Neural crest cell (in vitro differentiated cells): Measurements from ENCODE around the gene WNT5A. TPM values are rescaled to one million over a fixed set of nuclear protein-coding genes. Genes with fewer than 3 reads are reported as not detected.
A peak's percentile ranks its signal among the peaks of the same experiment; 100 is the strongest.
"Not testable (repeated sequence)": the region's sequence is repeated elsewhere in the genome, so short reads cannot be mapped to it uniquely, and the experiment has no call there.

ENCODE experiments used
- DNase-seq: peaks from one replicate; pipeline ENCODE4 v3.0.0; 2021; ENCODE audit warnings: low read depth, mixed read lengths, low spot score
- H3K27ac Mint-ChIP-seq: one replicate; pipeline ENCODE4 v1.8.0; 2021; ENCODE audit warnings: mild to moderate bottlenecking, mixed read lengths; ENCODE audit not compliant: unreplicated experiment
- H3K27me3 Mint-ChIP-seq: 2 replicates; pipeline ENCODE4 v1.8.0; 2021; ENCODE audit warnings: low read depth, mild to moderate bottlenecking, mixed read lengths
- H3K36me3 Mint-ChIP-seq: 2 replicates; pipeline ENCODE4 v1.8.0; 2021; ENCODE audit warnings: low read depth, mild to moderate bottlenecking, mixed read lengths
- H3K4me1 Mint-ChIP-seq: 2 replicates; pipeline ENCODE4 v1.8.0; 2021; ENCODE audit warnings: mixed read lengths
- H3K4me3 Mint-ChIP-seq: one replicate; pipeline ENCODE4 v1.8.0; 2021; ENCODE audit warnings: mild to moderate bottlenecking, mixed read lengths
- H3K9me3 Mint-ChIP-seq: 2 replicates; pipeline ENCODE4 v1.8.0; 2021; ENCODE audit warnings: mixed read lengths
- CTCF ChIP-seq: fragments of 200-600 bp; sonication (generic); conservative IDR thresholded peaks from 2 replicates; pipeline ENCODE4 v1.5.0; 2021; ENCODE audit warnings: antibody characterized with exemption, mild to moderate bottlenecking
- total RNA-seq: library from RNA; stranded (reverse); gene quantifications from 2 replicates; pipeline ENCODE4 v1.2.1, GENCODE V29; 2021

The WNT5A gene
- total RNA-seq, 1 donor from 2014 or later = 14.4 TPM

GRCh38 chr3:55505776-55506175, 18.7 kb upstream of the WNT5A start:
- DNase-seq = no peak
- Mint-ChIP-seq H3K4me1 (no peaks in the 10 kb centered on the region), H3K4me3 (no peak overlapping the region), H3K9me3 (peaks cover 2% of the 10 kb centered on the region), H3K27me3 (peaks cover 4% of the 10 kb centered on the region), H3K36me3 (no peaks in the 10 kb centered on the region), H3K27ac (no peak overlapping the region)
- no peak for TF ChIP-seq CTCF

- H3K27ac Mint-ChIP-seq = peak overlapping the region; percentile 27
- DNase-seq, H3K36me3 Mint-ChIP-seq, H3K4me1 Mint-ChIP-seq, H3K9me3 Mint-ChIP-seq, H3K4me3 Mint-ChIP-seq, H3K27me3 Mint-ChIP-seq: not testable (repeated sequence)
- peak; percentile 48 for TF ChIP-seq CTCF
Observed at GRCh38 chr3:55505102-55505501, 18.0 kb upstream of the WNT5A start.

- no peak for TF ChIP-seq CTCF
- Mint-ChIP-seq H3K4me3 (no peak overlapping the region), H3K4me1 (no peaks in the 10 kb centered on the region), H3K9me3 (no peaks in the 10 kb centered on the region), H3K27me3 (no peaks in the 10 kb centered on the region), H3K27ac (no peak overlapping the region), H3K36me3 (no peaks in the 10 kb centered on the region)
- no peak for DNase-seq
Observed at GRCh38 chr3:55501905-55502304, 14.8 kb upstream of the WNT5A start.

- no peak for DNase-seq
- TF ChIP-seq CTCF = no peak
- Mint-ChIP-seq H3K4me3 (no peak overlapping the region), H3K36me3 (no peaks in the 10 kb centered on the region), H3K27me3 (no peaks in the 10 kb centered on the region), H3K27ac (no peak overlapping the region), H3K4me1 (no peaks in the 10 kb centered on the region), H3K9me3 (no peaks in the 10 kb centered on the region)
Observed at GRCh38 chr3:55500555-55501330, 13.6 kb upstream of the WNT5A start.

GRCh38 chr3:55498520-55498919, 11.4 kb upstream of the WNT5A start:
- no peaks in the 10 kb centered on the region for H3K9me3 Mint-ChIP-seq
- TF ChIP-seq CTCF = no peak
- no peak overlapping the region for H3K27ac Mint-ChIP-seq
- no peak for DNase-seq
- no peaks in the 10 kb centered on the region for H3K36me3 Mint-ChIP-seq
- H3K4me1 Mint-ChIP-seq = no peaks in the 10 kb centered on the region
- no peak overlapping the region for H3K4me3 Mint-ChIP-seq
- peaks cover 3% of the 10 kb centered on the region for H3K27me3 Mint-ChIP-seq
